Neural cell (in vitro differentiated cells): Measurements from ENCODE around the gene SIL1. TPM values are rescaled to one million over a fixed set of nuclear protein-coding genes. Genes with fewer than 3 reads are reported as not detected.

ENCODE experiments used
- H2AFZ ChIP-seq: fragments of 200-600, 300-800 bp; sonication (generic), shearing (Covaris generic); 2 replicates; pipeline ENCODE4 v1.6.0; 2014; ENCODE audit warnings: low read depth, mild to moderate bottlenecking, antibody characterized with exemption, low read length, moderate library complexity
- H3F3A ChIP-seq: fragments of 200-600 bp; shearing (Covaris generic); 2 replicates; pipeline ENCODE4 v1.6.1; 2016; ENCODE audit warnings: mild to moderate bottlenecking, moderate library complexity, mixed read lengths, antibody characterized with exemption, low read length; ENCODE audit not compliant: insufficient read depth, poor library complexity, severe bottlenecking
- H3K27ac ChIP-seq: fragments of 200-600, 300-800 bp; sonication (generic), shearing (Covaris generic); 2 replicates; pipeline ENCODE4 v1.5.1; 2014; ENCODE audit warnings: mild to moderate bottlenecking, low read length, moderate library complexity
- H3K27me3 ChIP-seq: fragments of 300-800, 200-600 bp; sonication (generic), shearing (Covaris generic); 2 replicates; pipeline ENCODE4 v1.6.0; 2014; ENCODE audit warnings: mild to moderate bottlenecking, low read depth, low read length, moderate library complexity; ENCODE audit not compliant: insufficient read depth
- H3K36me3 ChIP-seq: fragments of 300-800, 200-600 bp; sonication (generic), shearing (Covaris generic); 2 replicates; pipeline ENCODE4 v1.5.1; 2014; ENCODE audit warnings: mild to moderate bottlenecking, antibody characterized with exemption, low read length, moderate library complexity; ENCODE audit not compliant: insufficient read depth
- H3K4me2 ChIP-seq: fragments of 300-800, 200-600 bp; sonication (generic), shearing (Covaris generic); 2 replicates; pipeline ENCODE4 v1.6.0; 2014; ENCODE audit warnings: mild to moderate bottlenecking, low read length
- H3K4me3 ChIP-seq: fragments of 300-800, 200-600 bp; sonication (generic), shearing (Covaris generic); 2 replicates; pipeline ENCODE4 v1.5.1; 2014; ENCODE audit warnings: mild to moderate bottlenecking, low read length, moderate library complexity
- H3K79me2 ChIP-seq: fragments of 200-600 bp; shearing (Covaris generic); replicated peaks from 2 replicates; pipeline ENCODE4 v1.6.0; 2014; ENCODE audit warnings: mild to moderate bottlenecking, low read length, moderate library complexity; ENCODE audit not compliant: insufficient read depth
- H3K9ac ChIP-seq: fragments of 300-800, 200-600 bp; sonication (generic), shearing (Covaris generic); 2 replicates; pipeline ENCODE4 v1.6.1; 2016; ENCODE audit warnings: mild to moderate bottlenecking, low read length, mixed read lengths
- H3K9me2 ChIP-seq: fragments of 200-600 bp; shearing (Covaris generic); 2 replicates; pipeline ENCODE4 v1.6.1; 2016; ENCODE audit warnings: mild to moderate bottlenecking, low read length, mixed read lengths; ENCODE audit not compliant: insufficient read depth
- H3K9me3 ChIP-seq: fragments of 200-600, 300-800 bp; sonication (generic), shearing (Covaris generic); 2 replicates; pipeline ENCODE4 v1.6.1; 2016; ENCODE audit warnings: mild to moderate bottlenecking, mixed run types, low read length, moderate library complexity, mixed read lengths
- H4K20me1 ChIP-seq: fragments of 200-600 bp; shearing (Covaris generic); 2 replicates; pipeline ENCODE4 v1.6.1; 2016; ENCODE audit warnings: mild to moderate bottlenecking, mixed run types; ENCODE audit not compliant: insufficient read depth
- CTCF ChIP-seq: fragments of 450-650 bp; IDR thresholded peaks from 2 replicates; pipeline ENCODE4 v1.5.1; 2014; ENCODE audit warnings: antibody characterized with exemption, mild to moderate bottlenecking, moderate library complexity; ENCODE audit not compliant: poor library complexity, severe bottlenecking
- EP300 ChIP-seq: fragments of 450-650 bp; conservative IDR thresholded peaks from 2 replicates; pipeline ENCODE4 v1.6.1; 2014; ENCODE audit warnings: antibody characterized with exemption, mild to moderate bottlenecking, moderate library complexity; ENCODE audit not compliant: poor library complexity, severe bottlenecking
- EZH2 ChIP-seq: fragments of 200-600, 300-800 bp; shearing (Covaris generic), sonication (generic); IDR thresholded peaks from 2 replicates; pipeline ENCODE4 v1.6.1; 2014; ENCODE audit warnings: antibody characterized with exemption, low read length, borderline replicate concordance, mild to moderate bottlenecking; ENCODE audit not compliant: insufficient read depth, poor library complexity, severe bottlenecking
- MXI1 ChIP-seq: fragments of 450-650 bp; conservative IDR thresholded peaks from 2 replicates; pipeline ENCODE4 v1.6.1; 2014; ENCODE audit warnings: antibody characterized with exemption, mild to moderate bottlenecking; ENCODE audit not compliant: poor library complexity, severe bottlenecking
- POLR2AphosphoS5 ChIP-seq: IDR thresholded peaks from 2 replicates; pipeline ENCODE4 v1.6.1; 2012
- RAD21 ChIP-seq: fragments of 450-650 bp; conservative IDR thresholded peaks from 2 replicates; pipeline ENCODE4 v1.6.1; 2014; ENCODE audit warnings: antibody characterized with exemption, mild to moderate bottlenecking, moderate library complexity
- REST ChIP-seq: IDR thresholded peaks from 2 replicates; pipeline ENCODE4 v1.6.1; 2012; ENCODE audit warnings: borderline replicate concordance
- SMC3 ChIP-seq: fragments of 450-650 bp; conservative IDR thresholded peaks from 2 replicates; pipeline ENCODE4 v1.6.1; 2014; ENCODE audit warnings: antibody characterized with exemption, mild to moderate bottlenecking, moderate library complexity; ENCODE audit not compliant: poor library complexity
- TAF1 ChIP-seq: IDR thresholded peaks from 2 replicates; pipeline ENCODE4 v1.6.1; 2012; ENCODE audit warnings: low read depth
- polyA plus RNA-seq: library from polyadenylated mRNA; depleted of rRNA; stranded (reverse); fragments of >200 nt; gene quantifications from 2 replicates; pipeline ENCODE4 v1.2.3, GENCODE V29; 2014

Gene SIL1
- polyA plus RNA-seq, 1 donor from 2014 or later, result 4.7 TPM

- H3F3A ChIP-seq, result no peaks in the 10 kb centered on the region
- no peak for TF ChIP-seq MXI1
- no peak for TF ChIP-seq REST
- no peak for TF ChIP-seq EP300
- no peak for TF ChIP-seq CTCF
- no peak for TF ChIP-seq SMC3
- no peak for TF ChIP-seq EZH2
- no peak for TF ChIP-seq RAD21
- no peak for TF ChIP-seq POLR2AphosphoS5
- no peak for TF ChIP-seq TAF1
- H3K4me2 ChIP-seq, result no peak overlapping the region
- H4K20me1 ChIP-seq, result no peaks in the 10 kb centered on the region
- no peak overlapping the region for H3K4me3 ChIP-seq
- no peaks in the 10 kb centered on the region for H3K9me2 ChIP-seq
- H3K27ac ChIP-seq, result no peak overlapping the region
- H2AFZ ChIP-seq, result no peak overlapping the region
- H3K27me3 ChIP-seq, result no peaks in the 10 kb centered on the region
- H3K79me2 ChIP-seq, result no peaks in the 10 kb centered on the region
- no peaks in the 10 kb centered on the region for H3K9me3 ChIP-seq
- H3K36me3 ChIP-seq, result no peaks in the 10 kb centered on the region
- no peak overlapping the region for H3K9ac ChIP-seq
Observed at GRCh38 chr5:138951091-138951985, 246.8 kb downstream of the SIL1 start.

GRCh38 chr5:138950421-138951031 lies 247.6 kb downstream of the SIL1 start:
- Histone ChIP-seq H3K27ac (no peak overlapping the region), H3K4me2 (no peak overlapping the region), H3K27me3 (no peaks in the 10 kb centered on the region)

More at GRCh38 chr5:138950421-138951031, 247.6 kb downstream of the SIL1 start:
- H3K9me2 ChIP-seq, result no peaks in the 10 kb centered on the region
- H3F3A ChIP-seq, result no peaks in the 10 kb centered on the region
- no peak overlapping the region for H3K9ac ChIP-seq
- H3K79me2 ChIP-seq, result no peaks in the 10 kb centered on the region
- no peaks in the 10 kb centered on the region for H3K9me3 ChIP-seq
- no peaks in the 10 kb centered on the region for H4K20me1 ChIP-seq
- H2AFZ ChIP-seq, result no peak overlapping the region
- H3K36me3 ChIP-seq, result no peaks in the 10 kb centered on the region
- no peak overlapping the region for H3K4me3 ChIP-seq
- TF ChIP-seq MXI1 (no peak), CTCF (no peak), REST (no peak), TAF1 (no peak), POLR2AphosphoS5 (no peak), EP300 (no peak), RAD21 (no peak), EZH2 (no peak), SMC3 (no peak)
